ENCODE measurements around the gene HPSE2. TPM values are rescaled to one million over a fixed set of nuclear protein-coding genes. Genes with fewer than 3 reads are reported as not detected.

HPSE2 gene
- total RNA-seq, 1 experiment from 2014 or later = 0.20 TPM

- Histone ChIP-seq H2AFZ (ENCODE audit: low read length) (no peak overlapping the region), H4K91ac (ENCODE audit: insufficient read length, low read depth, low read length) (no peak overlapping the region), H2BK12ac (ENCODE audit: insufficient read length, low read depth, low read length) (no peak overlapping the region), H2BK5ac (ENCODE audit: insufficient read length, low read length) (no peak overlapping the region), H4K5ac (ENCODE audit: insufficient read length, low read depth, low read length) (no peak overlapping the region), H4K20me1 (ENCODE audit: control insufficient read depth, insufficient read depth, insufficient read length) (no peaks in the 10 kb centered on the region), H3T11ph (ENCODE audit: low read length) (no peak overlapping the region), H3K27me3 (ENCODE audit: insufficient read depth, low read length) (no peaks in the 10 kb centered on the region), H3K18ac (ENCODE audit: insufficient read length, low read depth, low read length) (no peak overlapping the region), H4K8ac (replicated peaks; ENCODE audit: insufficient read length, low read depth, low read length) (no peak overlapping the region), H3K4me2 (ENCODE audit: insufficient read depth, insufficient read length, low read length) (no peak overlapping the region), H3K4ac (ENCODE audit: low read depth, low read length) (no peak overlapping the region), H3K14ac (ENCODE audit: insufficient read depth, low read length) (no peak overlapping the region), H3K79me1 (ENCODE audit: insufficient read depth, low read depth, low read length, poor library complexity, severe bottlenecking) (no peaks in the 10 kb centered on the region), H3K23ac (ENCODE audit: insufficient read length, low read depth, low read length) (no peak overlapping the region), H2AK5ac (ENCODE audit: insufficient read length, low read length) (no peak overlapping the region), H3K27ac (ENCODE audit: insufficient read length, low read depth, low read length) (no peak overlapping the region), H3K56ac (ENCODE audit: insufficient read length, low read depth, low read length) (no peak overlapping the region), H3K4me1 (ENCODE audit: insufficient read depth, low read length) (peaks cover 6% of the 10 kb centered on the region; the same call in 1 of the 2 replicates), H2BK20ac (ENCODE audit: low read depth, low read length, poor library complexity, severe bottlenecking) (no peak overlapping the region), H3K79me2 (ENCODE audit: insufficient read depth, low read length) (no peaks in the 10 kb centered on the region), H2BK15ac (ENCODE audit: low read depth, low read length) (no peak overlapping the region), H3K9ac (ENCODE audit: extremely low read depth, insufficient read length, low read length) (no peak overlapping the region), H3K9me3 (ENCODE audit: control insufficient read depth, low read depth, low read length) (no peaks in the 10 kb centered on the region), H3K23me2 (ENCODE audit: insufficient read length, low read depth, low read length, poor library complexity, severe bottlenecking) (no peaks in the 10 kb centered on the region), H2BK120ac (ENCODE audit: low read depth, low read length, poor library complexity, severe bottlenecking) (no peak overlapping the region)
- WGBS (ENCODE audit: extremely low coverage, insufficient read length, low lambda C conversion rate) = no CpG with 5 or more reads among the region's 2 CpGs
- no peak for TF ChIP-seq CTCF (conservative IDR thresholded peaks at IDR 0.05)
- Mint-ChIP-seq H3K4me1 (peaks cover 21 to 25% of the 10 kb centered on the region in 2 experiments), H3K9me3 (peaks cover 0 to 5% of the 10 kb centered on the region in 2 experiments; a peak in 1 of 5 replicates), H3K4me3 (no peak overlapping the region), H3K27ac (no peak overlapping the region), H3K36me3 (ENCODE audit: insufficient read depth in 1 of 3, low read depth in 3 of 3) (peaks cover 0 to 2% (median 0%) of the 10 kb centered on the region in 3 experiments; a peak in 1 of 7 replicates), H3K27me3 (ENCODE audit: low read depth) (no peaks in the 10 kb centered on the region)
- DNase-seq = no peak
Measured at GRCh38 chr10:98624963-98625362, 610.7 kb downstream of the HPSE2 start.
